ENCODE results near the gene CD247. TPM values are rescaled to one million over a fixed set of nuclear protein-coding genes. Genes with fewer than 3 reads are reported as not detected.

The CD247 gene
- total and polyA plus RNA-seq, 10 donors, result 15.8 to 67.1 (median 33.1) TPM

DNA sequence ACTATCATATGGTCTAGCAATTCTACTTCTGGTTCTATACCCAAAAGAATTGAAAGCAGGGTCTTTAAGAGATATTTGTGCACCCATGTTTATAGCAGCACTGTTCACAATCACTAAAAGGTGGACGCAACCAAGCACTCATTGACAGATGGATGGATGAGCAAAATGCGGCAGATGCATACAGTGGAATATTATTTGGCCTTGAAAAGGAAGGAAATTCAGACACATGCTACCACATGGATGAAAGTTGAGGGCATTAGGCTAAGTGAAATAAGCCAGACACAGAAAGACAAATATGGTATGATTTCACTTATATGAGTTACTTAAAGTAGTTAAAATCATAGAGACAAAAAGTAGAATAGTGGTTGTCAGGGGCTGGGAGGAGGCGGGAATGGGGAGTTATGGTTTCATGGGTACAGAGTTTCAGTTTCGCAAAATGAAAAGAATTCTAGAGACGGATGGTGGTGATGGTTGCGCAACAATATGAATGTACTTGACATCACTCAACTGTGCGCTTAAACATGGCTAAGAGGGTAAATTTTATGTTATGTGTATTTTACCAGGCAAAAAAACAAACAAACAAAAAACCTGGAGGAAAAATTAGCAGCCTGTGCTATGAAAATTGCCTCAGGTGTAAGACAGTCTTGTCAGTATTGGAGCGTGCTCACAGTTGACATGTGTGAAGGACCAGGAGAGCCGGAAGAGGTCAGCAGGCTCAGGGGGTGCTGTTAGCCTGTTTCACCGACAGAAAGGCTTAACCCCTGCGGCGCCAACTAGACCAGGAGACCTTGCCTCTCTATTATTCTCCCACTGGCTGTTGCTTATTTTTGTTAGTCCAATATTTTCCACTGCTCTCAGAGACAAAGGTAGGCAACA lies 26.5 kb downstream of the CD247 start:
- 51 to 60% (median 58%) methylated on average over 12 of the region's 12 CpGs for WGBS, 5 donors
- H3K36me3 ChIP-seq, result no peaks in the 10 kb centered on the region
- H3K9me3 ChIP-seq, result no peaks in the 10 kb centered on the region
- TF ChIP-seq, protein P1, sequence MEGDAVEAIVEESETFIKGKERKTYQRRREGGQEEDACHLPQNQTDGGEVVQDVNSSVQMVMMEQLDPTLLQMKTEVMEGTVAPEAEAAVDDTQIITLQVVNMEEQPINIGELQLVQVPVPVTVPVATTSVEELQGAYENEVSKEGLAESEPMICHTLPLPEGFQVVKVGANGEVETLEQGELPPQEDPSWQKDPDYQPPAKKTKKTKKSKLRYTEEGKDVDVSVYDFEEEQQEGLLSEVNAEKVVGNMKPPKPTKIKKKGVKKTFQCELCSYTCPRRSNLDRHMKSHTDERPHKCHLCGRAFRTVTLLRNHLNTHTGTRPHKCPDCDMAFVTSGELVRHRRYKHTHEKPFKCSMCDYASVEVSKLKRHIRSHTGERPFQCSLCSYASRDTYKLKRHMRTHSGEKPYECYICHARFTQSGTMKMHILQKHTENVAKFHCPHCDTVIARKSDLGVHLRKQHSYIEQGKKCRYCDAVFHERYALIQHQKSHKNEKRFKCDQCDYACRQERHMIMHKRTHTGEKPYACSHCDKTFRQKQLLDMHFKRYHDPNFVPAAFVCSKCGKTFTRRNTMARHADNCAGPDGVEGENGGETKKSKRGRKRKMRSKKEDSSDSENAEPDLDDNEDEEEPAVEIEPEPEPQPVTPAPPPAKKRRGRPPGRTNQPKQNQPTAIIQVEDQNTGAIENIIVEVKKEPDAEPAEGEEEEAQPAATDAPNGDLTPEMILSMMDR (IDR thresholded peaks at IDR 0.05 in 8 of 11, conservative IDR thresholded peaks at IDR 0.05 in 3 of 11), result no peak
- TF ChIP-seq POLR2AphosphoS5 (IDR thresholded peaks at IDR 0.05) (no peak), POLR2A (IDR thresholded peaks at IDR 0.05) (no peak)
- H3K27ac ChIP-seq, result peak overlapping the region in 5 of 8 donors; percentile 14 to 70 (median 54)
- intact Hi-C loops (cut with DNase I; ENCODE audit: low total_unique reads), result no loop called here
- peaks cover 0 to 97% (median 15%) of the 10 kb centered on the region in 6 donors for H3K4me1 ChIP-seq
- H3K27me3 ChIP-seq (replicated peaks in 1 of 7), result peaks cover 0 to 32% (median 0%) of the 10 kb centered on the region in 7 donors
- peak overlapping the region in 1 of 8 donors; percentile 27 for H3K4me3 ChIP-seq
- no peak for DNase-seq

DNA sequence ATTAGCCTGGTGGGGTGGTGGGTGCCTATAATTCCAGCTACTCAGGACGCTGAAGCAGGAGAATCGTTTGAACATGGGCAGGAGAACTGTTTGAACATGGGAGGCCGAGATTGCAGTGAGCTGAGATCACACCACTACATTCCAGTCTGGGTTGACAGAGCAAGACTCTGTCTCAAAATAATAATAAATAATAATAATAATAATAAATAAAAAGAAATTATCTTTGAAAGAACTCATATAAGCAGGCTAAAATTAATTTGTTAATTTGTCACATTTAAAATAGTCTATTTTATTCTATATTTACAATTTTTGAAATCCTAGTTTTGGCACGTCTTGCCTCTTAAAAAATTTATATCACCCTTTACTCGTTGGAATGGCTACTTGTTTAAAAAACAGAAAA lies 27.6 kb downstream of the CD247 start:
- H3K27me3 ChIP-seq (replicated peaks in 1 of 7), result peaks cover 0 to 26% (median 0%) of the 10 kb centered on the region in 7 donors
- WGBS, 5 donors, result 81 to 90% (median 87%) methylated on average over 5 of the region's 5 CpGs
- peak overlapping the region in 3 of 8 donors; percentile 50 to 64 (median 54) for H3K27ac ChIP-seq
- no peak overlapping the region for H3K4me3 ChIP-seq
- no peaks in the 10 kb centered on the region for H3K9me3 ChIP-seq
- intact Hi-C loops (cut with DNase I; ENCODE audit: low total_unique reads), result no loop called here
- no peak for DNase-seq
- H3K4me1 ChIP-seq, result peaks cover 0 to 97% (median 20%) of the 10 kb centered on the region in 6 donors
- no peaks in the 10 kb centered on the region for H3K36me3 ChIP-seq
- TF ChIP-seq, protein P1 (IDR thresholded peaks at IDR 0.05 in 8 of 11, conservative IDR thresholded peaks at IDR 0.05 in 3 of 11), result no peak
- TF ChIP-seq POLR2A (IDR thresholded peaks at IDR 0.05) (no peak), POLR2AphosphoS5 (IDR thresholded peaks at IDR 0.05) (no peak)

DNA sequence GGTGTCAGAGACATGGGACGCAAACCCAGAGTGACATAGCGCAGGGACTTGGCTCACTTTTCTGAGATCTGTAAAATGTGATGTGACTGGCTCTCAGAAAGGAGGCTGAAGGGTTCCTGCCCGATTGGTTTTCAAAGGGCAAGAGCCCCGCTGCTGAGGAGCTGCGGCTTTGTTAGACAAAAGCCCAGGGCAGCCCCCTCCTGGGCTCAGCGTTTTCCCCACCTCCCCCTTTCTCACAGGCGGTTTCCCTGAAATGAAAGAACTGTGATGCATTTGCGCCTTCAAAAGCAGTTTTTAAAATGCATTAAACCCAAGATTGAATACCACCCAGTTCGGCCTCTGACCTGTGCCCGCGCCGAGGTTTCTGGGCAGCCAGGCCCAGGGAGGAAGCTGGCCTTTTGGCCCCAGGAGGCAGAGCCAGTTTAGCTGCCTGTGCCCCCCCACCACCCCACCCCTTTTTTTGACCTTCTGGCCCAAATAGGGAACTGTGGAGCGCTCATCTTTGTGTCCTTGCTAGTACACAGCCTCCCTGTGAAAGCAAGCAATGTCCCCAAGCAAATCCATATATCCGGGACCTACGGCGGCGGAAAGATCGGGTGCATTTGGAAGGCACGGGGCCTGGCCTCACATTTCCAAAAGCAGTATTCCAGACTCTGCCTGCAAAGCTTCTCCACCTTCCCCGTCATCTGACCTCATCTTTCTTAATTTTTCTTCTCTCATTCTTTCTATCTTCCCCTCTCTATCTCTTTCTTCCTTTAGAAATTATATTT lies 28.6 kb downstream of the CD247 start:
- intact Hi-C loops (cut with DNase I; ENCODE audit: low total_unique reads), result no loop called here
- Histone ChIP-seq H3K27me3 (replicated peaks in 1 of 7) (peaks cover 0 to 16% (median 0%) of the 10 kb centered on the region in 7 donors), H3K36me3 (no peaks in the 10 kb centered on the region), H3K4me1 (peaks cover 0 to 97% (median 19%) of the 10 kb centered on the region in 6 donors), H3K4me3 (no peak overlapping the region), H3K27ac (peak overlapping the region in 6 of 8 donors; percentile 2 to 64 (median 36)), H3K9me3 (no peaks in the 10 kb centered on the region)
- 78 to 85% (median 82%) methylated on average over 20 of the region's 20 CpGs for WGBS, 5 donors
- no peak for DNase-seq
- TF ChIP-seq POLR2A (IDR thresholded peaks at IDR 0.05) (no peak), POLR2AphosphoS5 (IDR thresholded peaks at IDR 0.05) (no peak)
- TF ChIP-seq, protein P1 (IDR thresholded peaks at IDR 0.05 in 8 of 11, conservative IDR thresholded peaks at IDR 0.05 in 3 of 11), result no peak
